Tibial nerve (tissue), 3 donors: Measurements from ENCODE around the gene IL36A.

ENCODE experiments used
- CTCF ChIP-seq, 5 experiments: fragments of 200-600 bp in 3 of 5; fragments of 450-650 bp in 2 of 5; sonication (generic) in 3 of 5; IDR thresholded peaks; one replicate each; pipeline ENCODE4 v1.5.1; 2016 to 2019; ENCODE audit warnings: antibody characterized with exemption in 5 of 5, mild to moderate bottlenecking in 3 of 5, moderate library complexity in 2 of 5
- POLR2A ChIP-seq, 2 donors: fragments of 450-650 bp; IDR thresholded peaks; one replicate each; pipeline ENCODE4 v1.6.1; 2017; ENCODE audit warnings: antibody characterized with exemption in 2 of 2, mild to moderate bottlenecking in 2 of 2, moderate library complexity in 2 of 2

DNA sequence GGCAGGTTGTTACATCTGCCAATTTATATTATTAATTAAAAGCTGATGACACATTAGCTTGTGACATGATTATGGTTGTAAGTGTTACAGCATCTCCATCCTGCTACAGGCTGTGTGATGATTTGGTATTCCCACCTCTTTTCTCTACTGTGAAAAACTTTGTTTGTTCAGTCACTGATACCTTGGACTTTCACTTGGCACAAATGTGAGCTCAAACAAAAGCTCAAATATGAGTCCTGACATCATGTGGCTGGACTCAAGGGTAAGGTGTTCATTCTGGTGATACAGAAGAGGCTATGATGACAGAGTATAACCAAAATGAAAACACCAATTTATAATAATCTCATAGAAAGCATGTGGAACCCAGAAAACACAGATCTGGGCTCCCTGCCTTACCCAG is 11.4 kb upstream of the IL36A start:
- no peak for TF ChIP-seq CTCF (IDR thresholded peaks at IDR 0.05)
- TF ChIP-seq POLR2A (IDR thresholded peaks at IDR 0.05) = no peak
